K562 (cell line): ENCODE measurements around the gene EXOC3. TPM values are rescaled to one million over a fixed set of nuclear protein-coding genes. Genes with fewer than 3 reads are reported as not detected.

ENCODE experiments used
- ATAC-seq: fragments of 200-7000 bp; cut with Tn5 transposase; 3 replicates; pipeline ENCODE4 v1.9.1; 2020; ENCODE audit warnings: moderate library complexity
- BruUV-seq: library from RNA; stranded (reverse); fragments of 400-500 nt; replicated peaks from 2 replicates; lab custom pipeline; 2021; lab: Mats Ljungman, UMichigan
- CTCF ChIA-PET: fragments of 300-600 bp; formaldehyde crosslinking; extraction: SDS; loops from one replicate; lab custom pipeline; 2021; ENCODE audit warnings: low intra/inter-chr PET ratio; lab: Yijun Ruan, JAX
- POLR2A ChIA-PET: fragments of 300-600, 350-650 bp; sonication (Branson Sonifier 250); formaldehyde crosslinking; extraction: SDS; loops from one replicate; lab custom pipeline; 2021; ENCODE audit warnings: antibody characterized with exemption, inconsistent platforms; lab: Yijun Ruan, JAX
- DNase-seq, 4 experiments: peaks; one replicate each; pipeline versions ENCODE4 v3.0.0 to v3.0.0-alpha.2; 2011 to 2018; ENCODE audit warnings: low spot score in 3 of 4, mixed read lengths in 3 of 4; ENCODE audit errors: extremely low read depth in 1 of 4
- FAIRE-seq: peaks from 2 replicates; lab custom pipeline; 2011; peaks lifted over from hg19 to GRCh38; lab: Jason Lieb, UNC
- H2AFZ ChIP-seq: 2 replicates; pipeline ENCODE4 v1.6.0; 2011; ENCODE audit warnings: low read depth, low read length, control low read depth, inconsistent platforms
- H3K27ac ChIP-seq: fragments of 200-600 bp; 3 replicates; pipeline ENCODE4 v1.8.0; 2011; ENCODE audit warnings: low read depth, mild to moderate bottlenecking, control low read depth, inconsistent platforms, low read length, moderate library complexity, mixed read lengths; ENCODE audit errors: extremely low read depth
- H3K27me3 ChIP-seq, 2 experiments: fragments of 300-600 bp in 1 of 2; 2 replicates in 1 of 2; 3 replicates in 1 of 2; pipeline versions ENCODE4 v1.6.0 to v1.8.0; 2011; ENCODE audit warnings: inconsistent platforms in 2 of 2, low read length in 2 of 2, mild to moderate bottlenecking in 1 of 2, mixed read lengths in 1 of 2, moderate library complexity in 1 of 2; ENCODE audit not compliant: control insufficient read depth in 2 of 2, insufficient read depth in 2 of 2
- H3K36me3 ChIP-seq: fragments of 300-600 bp; 3 replicates; pipeline ENCODE4 v1.8.0; 2011; ENCODE audit warnings: mild to moderate bottlenecking, low read length, inconsistent platforms; ENCODE audit not compliant: control insufficient read depth, insufficient read depth
- H3K4me1 ChIP-seq, 2 experiments: fragments of 200-600 bp in 1 of 2; replicated peaks in 1 of 2; 2 replicates in 1 of 2; 3 replicates in 1 of 2; pipeline versions ENCODE4 v1.5.1 to v1.8.0; 2011; ENCODE audit warnings: inconsistent platforms in 2 of 2, low read length in 2 of 2, mild to moderate bottlenecking in 1 of 2, mixed read lengths in 1 of 2, moderate library complexity in 1 of 2; ENCODE audit not compliant: control insufficient read depth in 2 of 2, insufficient read depth in 2 of 2
- H3K4me2 ChIP-seq: 2 replicates; pipeline ENCODE4 v1.6.1; 2011; ENCODE audit warnings: low read length, control low read depth, inconsistent platforms, mixed read lengths; ENCODE audit not compliant: insufficient read depth
- H3K4me3 ChIP-seq: fragments of 200-600 bp; sonication (generic), shearing (Covaris generic); 2 replicates; pipeline ENCODE4 v1.5.1; 2016; ENCODE audit warnings: control low read depth, inconsistent platforms
- H3K79me2 ChIP-seq: fragments of 200-600 bp; 3 replicates; pipeline ENCODE4 v1.8.0; 2011; ENCODE audit warnings: low read length, inconsistent platforms; ENCODE audit not compliant: control insufficient read depth, insufficient read depth
- H3K9ac ChIP-seq, 2 experiments: 2 replicates each; pipeline versions ENCODE4 v1.6.0 to v1.6.1; 2011; ENCODE audit warnings: low read depth in 2 of 2, low read length in 2 of 2, control low read depth in 1 of 2, inconsistent platforms in 1 of 2, mild to moderate bottlenecking in 1 of 2, mixed read lengths in 1 of 2; ENCODE audit not compliant: insufficient read depth in 1 of 2
- H3K9me1 ChIP-seq: one replicate; pipeline ENCODE4 v1.6.0; 2011; ENCODE audit warnings: inconsistent platforms, mild to moderate bottlenecking, low read length, moderate library complexity; ENCODE audit not compliant: control insufficient read depth, insufficient read depth
- H3K9me3 ChIP-seq: replicated peaks from 2 replicates; pipeline ENCODE4 v1.5.1; 2011; ENCODE audit warnings: low read depth, low read length, inconsistent platforms; ENCODE audit not compliant: control insufficient read depth, insufficient read depth
- H4K20me1 ChIP-seq: replicated peaks from 2 replicates; pipeline ENCODE4 v1.6.1; 2011; ENCODE audit warnings: low read length, inconsistent platforms, mixed read lengths; ENCODE audit not compliant: control insufficient read depth, insufficient read depth
- HNRNPH1 ChIP-seq: fragments of 200-400 bp; formaldehyde crosslinking; optimal IDR thresholded peaks from 2 replicates; pipeline ENCODE3; 2017; ENCODE audit warnings: low read depth, mild to moderate bottlenecking, low read length, moderate library complexity
- NR3C1 ChIP-seq: sonication (generic); formaldehyde crosslinking; IDR thresholded peaks from 2 replicates; pipeline ENCODE4 v1.8.1; 2022; ENCODE audit warnings: missing genetic modification reagents
- SMC3 ChIP-seq: conservative IDR thresholded peaks from 2 replicates; pipeline ENCODE4 v1.6.1; 2011; ENCODE audit warnings: low read depth, low read length, improper control_type of control experiment; ENCODE audit not compliant: insufficient read depth
- WGBS: fragments of 100-300 bp; shearing (Covaris generic); methylation state at CpG from one replicate; pipeline ENCODE4 v1.1.6; 2016; ENCODE audit warnings: low coverage, mixed read lengths; ENCODE audit not compliant: insufficient coverage; ENCODE audit errors: missing lambda C conversion rate; 5-methylcytosine and 5-hydroxymethylcytosine counted together
- in situ Hi-C: fragments of 300-500 bp; cut with MboI; formaldehyde crosslinking; loops from 4 replicates; pipeline ENCODE4 v1.15.0; 2018; ENCODE audit warnings: inconsistent platforms, mixed read lengths
- intact Hi-C: fragments of 100-400 bp; cut with micrococcal nuclease; formaldehyde crosslinking; loops from 2 replicates; pipeline ENCODE4 v1.14.2; 2022
- polyA plus RNA-seq, 8 experiments: library from polyadenylated mRNA; depleted of rRNA in 4 of 8; stranded (reverse) in 5 of 8; unstranded in 3 of 8; fragments of >200 nt; fragmentation: Nextera tagmentation in 2 of 8; fragmentation: Illumina TruSeq in 1 of 8; extraction: Ambion mirVana in 2 of 8; extraction: Trizol in 1 of 8; gene quantifications; 2 replicates each; pipeline versions ENCODE4 v1.2.1 to v1.2.3, GENCODE V29; 2011 to 2014; ENCODE audit warnings: inconsistent platforms in 1 of 8, missing spikeins in 1 of 8
- total RNA-seq, 7 experiments: library from RNA; depleted of rRNA in 6 of 7; stranded (reverse); fragments of >200 nt in 6 of 7; fragmentation: Illumina TruSeq in 2 of 7; extraction: Trizol in 2 of 7; gene quantifications; 2 replicates each; pipeline versions ENCODE4 v1.2.1 to v1.2.3, GENCODE V29; 2011 to 2021; ENCODE audit warnings: low replicate concordance in 1 of 7
- TF ChIP-seq, protein P1 (sequence below): fragments of 250-450 bp; sonication (Bioruptor Pico); IDR thresholded peaks from 2 replicates; pipeline ENCODE4 v1.8.0; 2021; ENCODE audit warnings: mild to moderate bottlenecking, moderate library complexity
- TF ChIP-seq, protein P2 (sequence below): fragments of 450-650 bp; IDR thresholded peaks from 2 replicates; pipeline ENCODE4 v1.6.1; 2016; ENCODE audit warnings: mild to moderate bottlenecking
- TF ChIP-seq, protein P3 (sequence below): sonication (generic); formaldehyde crosslinking; IDR thresholded peaks from 2 replicates; pipeline ENCODE4 v1.8.1; 2023; ENCODE audit warnings: mild to moderate bottlenecking, missing genetic modification reagents

Gene EXOC3
- total and polyA plus RNA-seq, 9 of the 15 experiments (the other 6 are each of a cell fraction or from before 2014, with no cell fraction given) = 1.4 to 41.9 (median 22.4) TPM

DNA sequence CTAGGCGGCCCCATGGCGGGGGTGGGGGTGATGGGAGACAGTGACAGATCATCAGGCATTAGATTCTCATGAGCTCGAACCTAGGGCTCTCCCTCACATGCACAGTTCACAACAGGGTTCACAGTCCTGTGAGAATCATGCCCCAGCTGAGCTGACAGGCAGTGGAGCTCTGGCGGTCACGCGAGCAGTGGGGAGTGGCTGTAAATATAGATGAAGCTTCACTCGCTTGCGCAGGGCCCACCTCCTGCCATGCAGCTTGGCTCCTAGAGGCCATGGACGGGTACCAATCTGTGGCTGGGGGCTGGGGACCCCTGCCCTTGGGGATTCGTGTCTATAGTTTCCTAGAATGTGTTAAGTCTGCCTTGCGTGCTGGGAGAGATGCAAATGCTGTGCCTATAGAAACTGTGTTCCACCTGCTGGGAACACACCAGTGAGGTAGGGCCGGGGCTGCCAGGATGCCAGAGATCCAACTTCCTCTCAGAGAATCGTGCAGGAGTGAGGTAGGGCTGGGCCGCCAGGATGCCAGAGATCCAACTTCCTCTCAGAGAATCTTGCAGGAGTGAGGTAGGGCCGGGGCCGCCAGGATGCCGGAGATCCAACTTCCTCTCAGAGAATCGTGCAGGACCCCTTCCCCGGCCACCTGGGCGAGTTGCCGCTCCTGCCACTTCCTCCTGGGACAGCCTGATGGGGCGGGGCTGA is 14.1 kb upstream of the EXOC3 start:
- Histone ChIP-seq H2AFZ (no peak overlapping the region), H4K20me1 (no peaks in the 10 kb centered on the region; the same call in 1 of the 2 replicates), H3K27me3 (peaks cover 19 to 67% of the 10 kb centered on the region in 2 experiments; a peak in 4 of 5 replicates), H3K9me1 (no peaks in the 10 kb centered on the region), H3K9ac (no peak overlapping the region), H3K36me3 (no peaks in the 10 kb centered on the region), H3K4me3 (no peak overlapping the region), H3K27ac (no peak overlapping the region), H3K9me3 (no peaks in the 10 kb centered on the region), H3K4me2 (no peak overlapping the region), H3K4me1 (peaks cover 0 to 45% of the 10 kb centered on the region in 2 experiments; a peak in 2 of 5 replicates), H3K79me2 (no peaks in the 10 kb centered on the region)
- no peak for DNase-seq
- no peak for FAIRE-seq
- ChIA-PET CTCF (no interaction called here), POLR2A (interaction anchor here (0.9 to 1.5 kb wide), 4 partner anchors 10 to 16 kb away, joined by 3 to 6 read pairs (median 4); no protein-coding TSS in a partner anchor)
- in situ Hi-C loops = no loop called here
- no TSS peak for BruUV-seq
- ATAC-seq = no peak
- TF ChIP-seq, protein P1, sequence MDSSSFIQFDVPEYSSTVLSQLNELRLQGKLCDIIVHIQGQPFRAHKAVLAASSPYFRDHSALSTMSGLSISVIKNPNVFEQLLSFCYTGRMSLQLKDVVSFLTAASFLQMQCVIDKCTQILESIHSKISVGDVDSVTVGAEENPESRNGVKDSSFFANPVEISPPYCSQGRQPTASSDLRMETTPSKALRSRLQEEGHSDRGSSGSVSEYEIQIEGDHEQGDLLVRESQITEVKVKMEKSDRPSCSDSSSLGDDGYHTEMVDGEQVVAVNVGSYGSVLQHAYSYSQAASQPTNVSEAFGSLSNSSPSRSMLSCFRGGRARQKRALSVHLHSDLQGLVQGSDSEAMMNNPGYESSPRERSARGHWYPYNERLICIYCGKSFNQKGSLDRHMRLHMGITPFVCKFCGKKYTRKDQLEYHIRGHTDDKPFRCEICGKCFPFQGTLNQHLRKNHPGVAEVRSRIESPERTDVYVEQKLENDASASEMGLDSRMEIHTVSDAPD (CRISPR knock-in tag) = no peak
- TF ChIP-seq, protein P2, sequence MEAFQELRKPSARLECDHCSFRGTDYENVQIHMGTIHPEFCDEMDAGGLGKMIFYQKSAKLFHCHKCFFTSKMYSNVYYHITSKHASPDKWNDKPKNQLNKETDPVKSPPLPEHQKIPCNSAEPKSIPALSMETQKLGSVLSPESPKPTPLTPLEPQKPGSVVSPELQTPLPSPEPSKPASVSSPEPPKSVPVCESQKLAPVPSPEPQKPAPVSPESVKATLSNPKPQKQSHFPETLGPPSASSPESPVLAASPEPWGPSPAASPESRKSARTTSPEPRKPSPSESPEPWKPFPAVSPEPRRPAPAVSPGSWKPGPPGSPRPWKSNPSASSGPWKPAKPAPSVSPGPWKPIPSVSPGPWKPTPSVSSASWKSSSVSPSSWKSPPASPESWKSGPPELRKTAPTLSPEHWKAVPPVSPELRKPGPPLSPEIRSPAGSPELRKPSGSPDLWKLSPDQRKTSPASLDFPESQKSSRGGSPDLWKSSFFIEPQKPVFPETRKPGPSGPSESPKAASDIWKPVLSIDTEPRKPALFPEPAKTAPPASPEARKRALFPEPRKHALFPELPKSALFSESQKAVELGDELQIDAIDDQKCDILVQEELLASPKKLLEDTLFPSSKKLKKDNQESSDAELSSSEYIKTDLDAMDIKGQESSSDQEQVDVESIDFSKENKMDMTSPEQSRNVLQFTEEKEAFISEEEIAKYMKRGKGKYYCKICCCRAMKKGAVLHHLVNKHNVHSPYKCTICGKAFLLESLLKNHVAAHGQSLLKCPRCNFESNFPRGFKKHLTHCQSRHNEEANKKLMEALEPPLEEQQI = no peak
- TF ChIP-seq HNRNPH1 = no peak
- TF ChIP-seq NR3C1 (CRISPR knock-in tag) = no peak
- TF ChIP-seq, protein P3, sequence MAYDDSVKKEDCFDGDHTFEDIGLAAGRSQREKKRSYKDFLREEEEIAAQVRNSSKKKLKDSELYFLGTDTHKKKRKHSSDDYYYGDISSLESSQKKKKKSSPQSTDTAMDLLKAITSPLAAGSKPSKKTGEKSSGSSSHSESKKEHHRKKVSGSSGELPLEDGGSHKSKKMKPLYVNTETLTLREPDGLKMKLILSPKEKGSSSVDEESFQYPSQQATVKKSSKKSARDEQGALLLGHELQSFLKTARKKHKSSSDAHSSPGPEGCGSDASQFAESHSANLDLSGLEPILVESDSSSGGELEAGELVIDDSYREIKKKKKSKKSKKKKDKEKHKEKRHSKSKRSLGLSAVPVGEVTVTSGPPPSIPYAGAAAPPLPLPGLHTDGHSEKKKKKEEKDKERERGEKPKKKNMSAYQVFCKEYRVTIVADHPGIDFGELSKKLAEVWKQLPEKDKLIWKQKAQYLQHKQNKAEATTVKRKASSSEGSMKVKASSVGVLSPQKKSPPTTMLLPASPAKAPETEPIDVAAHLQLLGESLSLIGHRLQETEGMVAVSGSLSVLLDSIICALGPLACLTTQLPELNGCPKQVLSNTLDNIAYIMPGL = no peak
- TF ChIP-seq SMC3 = no peak
- WGBS = 22% methylated on average over 22 of the region's 22 CpGs
- intact Hi-C loops = no loop called here
